Measurements from ENCODE around the gene DNAH9. TPM values are rescaled to one million over a fixed set of nuclear protein-coding genes. Genes with fewer than 3 reads are reported as not detected.

Gene DNAH9
- total RNA-seq, 4 donors from 2014 or later = 0.41 to 1.9 (median 0.79) TPM; not detected in 1

- WGBS, 2 donors (ENCODE audit: low coverage in 1 of 2) = 60 to 86% methylated on average over 1 to 5 of the region's 5 CpGs
- in situ Hi-C loops (cut with MboI; ENCODE audit: low pct_ligation_motif_present in 1 of 4, low pct_unique_long_range_greater_than_20kb in 1 of 4, low sequenced_read_pairs in 3 of 4) (no loop called here), intact Hi-C loops (cut with DNase I; ENCODE audit: low total_unique reads) (no loop called here)
These were observed 16.1 kb upstream of the DNAH9 start for GRCh38 chr17:11582217-11582616.

GRCh38 chr17:11583306-11583992 lies 14.8 kb upstream of the DNAH9 start:
- intact Hi-C loops (cut with DNase I; ENCODE audit: low total_unique reads) (no loop called here), in situ Hi-C loops (cut with MboI; ENCODE audit: low pct_ligation_motif_present in 1 of 4, low pct_unique_long_range_greater_than_20kb in 1 of 4, low sequenced_read_pairs in 3 of 4) (no loop called here)
- no peak overlapping the region for H3K4me3 ChIP-seq
- H3K27me3 ChIP-seq = no peaks in the 10 kb centered on the region
- no peak for DNase-seq
- WGBS, 2 donors (ENCODE audit: low coverage in 1 of 2) = 84% methylated on average over 4 of the region's 9 CpGs; no CpG with 5 or more reads in 1 of the 2 donors
- no peaks in the 10 kb centered on the region for H3K9me3 ChIP-seq
- TF ChIP-seq POLR2A (IDR thresholded peaks at IDR 0.05) (no peak), EP300 (IDR thresholded peaks at IDR 0.05; ENCODE audit: low read depth) (no peak), POLR2AphosphoS5 (IDR thresholded peaks at IDR 0.05) (no peak)
- TF ChIP-seq, protein P1, sequence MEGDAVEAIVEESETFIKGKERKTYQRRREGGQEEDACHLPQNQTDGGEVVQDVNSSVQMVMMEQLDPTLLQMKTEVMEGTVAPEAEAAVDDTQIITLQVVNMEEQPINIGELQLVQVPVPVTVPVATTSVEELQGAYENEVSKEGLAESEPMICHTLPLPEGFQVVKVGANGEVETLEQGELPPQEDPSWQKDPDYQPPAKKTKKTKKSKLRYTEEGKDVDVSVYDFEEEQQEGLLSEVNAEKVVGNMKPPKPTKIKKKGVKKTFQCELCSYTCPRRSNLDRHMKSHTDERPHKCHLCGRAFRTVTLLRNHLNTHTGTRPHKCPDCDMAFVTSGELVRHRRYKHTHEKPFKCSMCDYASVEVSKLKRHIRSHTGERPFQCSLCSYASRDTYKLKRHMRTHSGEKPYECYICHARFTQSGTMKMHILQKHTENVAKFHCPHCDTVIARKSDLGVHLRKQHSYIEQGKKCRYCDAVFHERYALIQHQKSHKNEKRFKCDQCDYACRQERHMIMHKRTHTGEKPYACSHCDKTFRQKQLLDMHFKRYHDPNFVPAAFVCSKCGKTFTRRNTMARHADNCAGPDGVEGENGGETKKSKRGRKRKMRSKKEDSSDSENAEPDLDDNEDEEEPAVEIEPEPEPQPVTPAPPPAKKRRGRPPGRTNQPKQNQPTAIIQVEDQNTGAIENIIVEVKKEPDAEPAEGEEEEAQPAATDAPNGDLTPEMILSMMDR (IDR thresholded peaks at IDR 0.05) = no peak
- no peak overlapping the region for H3K27ac ChIP-seq
- H3K4me1 ChIP-seq = no peaks in the 10 kb centered on the region
- H3K36me3 ChIP-seq = no peaks in the 10 kb centered on the region

More at GRCh38 chr17:11582217-11582616, 16.1 kb upstream of the DNAH9 start:
- Histone ChIP-seq H3K36me3 (no peaks in the 10 kb centered on the region), H3K27me3 (no peaks in the 10 kb centered on the region), H3K9me3 (no peaks in the 10 kb centered on the region), H3K27ac (no peak overlapping the region), H3K4me1 (no peaks in the 10 kb centered on the region), H3K4me3 (no peak overlapping the region)
- TF ChIP-seq EP300 (IDR thresholded peaks at IDR 0.05; ENCODE audit: low read depth) = no peak
- TF ChIP-seq, protein P1 (IDR thresholded peaks at IDR 0.05) = no peak
- TF ChIP-seq POLR2AphosphoS5 (IDR thresholded peaks at IDR 0.05) = no peak
- no peak for DNase-seq

DNA sequence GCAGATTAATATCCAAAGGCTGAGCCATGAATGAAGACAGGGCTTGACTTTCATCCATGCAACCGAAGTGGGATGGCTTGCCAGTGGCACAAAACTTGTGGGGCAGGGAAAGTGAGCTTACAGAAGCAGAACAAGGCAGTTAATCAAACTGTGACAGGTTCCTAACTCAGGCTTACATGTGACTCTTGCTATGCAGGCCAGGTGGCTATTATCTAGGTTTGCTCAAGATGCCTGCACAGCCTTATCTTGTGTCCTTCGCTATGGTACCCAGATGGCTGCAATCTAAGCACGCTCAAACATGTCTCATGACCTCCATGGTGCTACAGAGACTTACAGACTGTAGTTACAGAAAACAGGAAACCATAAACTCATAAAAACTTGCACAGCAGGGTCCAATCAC lies 8.6 kb upstream of the DNAH9 start:
- in situ Hi-C loops (cut with MboI; ENCODE audit: low pct_ligation_motif_present in 1 of 4, low pct_unique_long_range_greater_than_20kb in 1 of 4, low sequenced_read_pairs in 3 of 4) (no loop called here), intact Hi-C loops (cut with DNase I; ENCODE audit: low total_unique reads) (no loop called here)
- no peaks in the 10 kb centered on the region for H3K27me3 ChIP-seq
- no peak overlapping the region for H3K27ac ChIP-seq
- 50% methylated on average over 3 of the region's 3 CpGs; no CpG with 5 or more reads in 1 of the 2 donors for WGBS, 2 donors (ENCODE audit: low coverage in 1 of 2)
- H3K4me1 ChIP-seq = no peaks in the 10 kb centered on the region
- no peaks in the 10 kb centered on the region for H3K9me3 ChIP-seq
- H3K4me3 ChIP-seq = no peak overlapping the region
- no peak for DNase-seq
- no peak for TF ChIP-seq EP300 (IDR thresholded peaks at IDR 0.05; ENCODE audit: low read depth)
- no peak for TF ChIP-seq POLR2AphosphoS5 (IDR thresholded peaks at IDR 0.05)
- TF ChIP-seq, protein P1 (IDR thresholded peaks at IDR 0.05) = no peak
- no peak for TF ChIP-seq POLR2A (IDR thresholded peaks at IDR 0.05)
- H3K36me3 ChIP-seq = no peaks in the 10 kb centered on the region

DNA sequence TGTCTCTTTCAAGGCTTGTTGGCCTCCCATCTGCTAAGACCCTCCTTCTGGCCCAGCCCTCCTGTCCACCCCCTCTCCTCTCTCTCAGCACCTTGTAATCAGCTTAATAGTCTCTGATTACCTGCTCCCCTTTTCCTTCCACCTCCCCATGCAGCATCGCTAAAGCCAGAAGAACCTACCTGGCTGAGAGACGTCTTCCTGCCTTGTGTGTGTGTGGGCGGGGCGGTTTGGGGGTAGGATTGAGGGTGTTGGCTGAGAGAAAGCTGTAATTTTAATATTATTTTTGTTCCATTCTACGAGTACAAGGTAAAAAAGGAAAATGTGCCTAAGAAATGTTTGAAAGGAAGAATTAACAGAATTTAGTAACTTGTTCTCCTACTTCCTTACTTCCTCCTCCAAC lies 3.4 kb downstream of the DNAH9 start:
- intact Hi-C loops (cut with DNase I; ENCODE audit: low total_unique reads) = no loop called here
- no peaks in the 10 kb centered on the region for H3K9me3 ChIP-seq
- peaks cover 0 to 13% (median 0%) of the 10 kb centered on the region in 4 donors for H3K4me1 ChIP-seq
- H3K27me3 ChIP-seq = peaks cover 2% of the 10 kb centered on the region
- in situ Hi-C loops (cut with MboI; ENCODE audit: low pct_ligation_motif_present in 1 of 4, low pct_unique_long_range_greater_than_20kb in 1 of 4, low sequenced_read_pairs in 3 of 4) = loop anchor here in 2 of 4 donors (25.0 kb wide), 2 partner anchors 89 to 864 kb away; partner anchors contain the start of gene TMEM220 (in 1 of the 2)
- no peak overlapping the region for H3K4me3 ChIP-seq
- no peak overlapping the region for H3K27ac ChIP-seq
- TF ChIP-seq, protein P1 (IDR thresholded peaks at IDR 0.05) = no peak
- no peak for TF ChIP-seq EP300 (IDR thresholded peaks at IDR 0.05; ENCODE audit: low read depth)
- WGBS, 2 donors (ENCODE audit: low coverage in 1 of 2) = 64 to 78% methylated on average over 4 to 5 of the region's 5 CpGs
- no peak for DNase-seq
- H3K36me3 ChIP-seq = no peaks in the 10 kb centered on the region
